ENCODE measurements around the gene ZNF207.

- no peak for TF ChIP-seq ZNF274 (IDR thresholded peaks at IDR 0.05; ENCODE audit: low read depth, low read length)
- no peak for TF ChIP-seq YY1 (IDR thresholded peaks at IDR 0.05; ENCODE audit: insufficient read depth, insufficient read length)
Measured at GRCh38 chr17:32314636-32315035, 35.3 kb upstream of the ZNF207 start.
